A549 (cell line): ENCODE measurements around the gene BFSP2. TPM values are rescaled to one million over a fixed set of nuclear protein-coding genes. Genes with fewer than 3 reads are reported as not detected.

Experiments
- ATAC-seq, 2 experiments: fragments of 200-7000 bp in 1 of 2; fragments of >200 bp in 1 of 2; cut with Nextera tagmentation in 1 of 2; cut with Tn5 transposase in 1 of 2; 3 replicates each; pipeline versions ENCODE4 v1.8.0 to v1.9.1; 2018 to 2020; ENCODE audit warnings: mild to moderate bottlenecking in 1 of 2, moderate library complexity in 1 of 2
- CTCF ChIA-PET: fragments of 300-600 bp; sonication (Branson Sonifier 250); formaldehyde crosslinking; extraction: SDS; loops from one replicate; lab custom pipeline; 2021; ENCODE audit warnings: antibody characterized with exemption, inconsistent platforms; lab: Yijun Ruan, JAX
- POLR2A ChIA-PET: fragments of 350-600 bp; formaldehyde crosslinking; extraction: SDS; loops from one replicate; lab custom pipeline; 2021; ENCODE audit warnings: antibody characterized with exemption, inconsistent platforms; lab: Yijun Ruan, JAX
- DNase-seq, 2 experiments: peaks; one replicate each; pipeline versions ENCODE4 v3.0.0 to v3.0.0-alpha.2; 2011 to 2016; ENCODE audit warnings: low read depth in 1 of 2, low spot score in 1 of 2
- FAIRE-seq: peaks from 2 replicates; lab custom pipeline; 2011; peaks lifted over from hg19 to GRCh38; lab: Jason Lieb, UNC
- H3K27ac ChIP-seq, 2 experiments: fragments of >200 bp; sonication (Bioruptor Twin); formaldehyde crosslinking; 3 replicates each; pipeline ENCODE4 v1.5.1; 2016 to 2017
- H3K4me1 ChIP-seq: fragments of >200 bp; sonication (Bioruptor Twin); formaldehyde crosslinking; 3 replicates; pipeline ENCODE4 v1.6.1; 2016
- H3K4me2 ChIP-seq: fragments of >200 bp; sonication (Bioruptor Twin); formaldehyde crosslinking; 3 replicates; pipeline ENCODE4 v1.6.1; 2016
- H3K4me3 ChIP-seq: fragments of >200 bp; sonication (Bioruptor Twin); formaldehyde crosslinking; 3 replicates; pipeline ENCODE4 v1.5.1; 2016
- H3K9me3 ChIP-seq: fragments of >200 bp; sonication (Bioruptor Twin); formaldehyde crosslinking; 3 replicates; pipeline ENCODE4 v1.6.1; 2016
- BCL3 ChIP-seq: fragments of >200 bp; sonication (Bioruptor Twin); formaldehyde crosslinking; IDR thresholded peaks from 3 replicates; pipeline ENCODE4 v1.6.1; 2016
- CBX2 ChIP-seq: fragments of 200-600 bp; sonication (generic); IDR thresholded peaks from 2 replicates; pipeline ENCODE4 v1.6.1; 2016; ENCODE audit warnings: low read depth, mild to moderate bottlenecking, borderline replicate concordance
- ESRRA ChIP-seq: fragments of 150-350 bp; IDR thresholded peaks from 2 replicates; pipeline ENCODE4 v1.6.1; 2014; ENCODE audit warnings: mild to moderate bottlenecking, low read length, borderline replicate concordance
- FOSB ChIP-seq: fragments of 250-450 bp; sonication (Bioruptor Pico); IDR thresholded peaks from 2 replicates; pipeline ENCODE4 v1.5.0; 2020; ENCODE audit warnings: mild to moderate bottlenecking, moderate library complexity
- HEYL ChIP-seq: fragments of 250-450 bp; sonication (Bioruptor Pico); IDR thresholded peaks from 2 replicates; pipeline ENCODE4 v1.8.0; 2021; ENCODE audit warnings: mild to moderate bottlenecking, moderate library complexity
- HMGXB4 ChIP-seq: fragments of 250-450 bp; sonication (Bioruptor Pico); IDR thresholded peaks from 2 replicates; pipeline ENCODE4 v1.5.0; 2021; ENCODE audit warnings: mild to moderate bottlenecking, moderate library complexity, borderline replicate concordance
- MYC ChIP-seq: IDR thresholded peaks from 2 replicates; pipeline ENCODE4 v1.6.1; 2012; ENCODE audit warnings: mild to moderate bottlenecking, inconsistent platforms, low read length, improper control_type of control experiment, borderline replicate concordance
- NFE2L2 ChIP-seq: fragments of 150-350 bp; conservative IDR thresholded peaks from 2 replicates; pipeline ENCODE4 v1.6.1; 2014; ENCODE audit warnings: low read length
- NPAS2 ChIP-seq: fragments of 250-450 bp; sonication (Bioruptor Pico); IDR thresholded peaks from 2 replicates; pipeline ENCODE4 v1.8.0; 2022; ENCODE audit warnings: mild to moderate bottlenecking, moderate library complexity, borderline replicate concordance
- PBX3 ChIP-seq: IDR thresholded peaks from 2 replicates; pipeline ENCODE4 v1.6.1; 2012
- REST ChIP-seq: fragments of 200-600 bp; sonication (generic); IDR thresholded peaks from 2 replicates; pipeline ENCODE4 v1.6.1; 2016; ENCODE audit warnings: antibody characterized with exemption, mild to moderate bottlenecking, moderate library complexity
- RNF2 ChIP-seq: fragments of 200-600 bp; sonication (generic); IDR thresholded peaks from 2 replicates; pipeline ENCODE4 v1.6.1; 2016; ENCODE audit warnings: low read depth, mild to moderate bottlenecking, antibody characterized with exemption, moderate library complexity, borderline replicate concordance
- USF2 ChIP-seq: fragments of 450-650 bp; IDR thresholded peaks from 2 replicates; pipeline ENCODE4 v1.6.1; 2014; ENCODE audit warnings: antibody characterized with exemption
- WGBS: methylation state at CpG from one replicate; pipeline ENCODE4 v1.1.6; 2017; ENCODE audit errors: missing lambda C conversion rate; 5-methylcytosine and 5-hydroxymethylcytosine counted together
- polyA plus RNA-seq, 4 experiments: library from polyadenylated mRNA; depleted of rRNA in 3 of 4; stranded (reverse); fragments of >200 nt; fragmentation: RNase III in 1 of 4; extraction: RNeasy Plus Mini Kit Qiagen cat#74134 plus additional on column Dnase treatment in 1 of 4; gene quantifications; 2 replicates in 3 of 4; 3 replicates in 1 of 4; pipeline ENCODE4 v1.2.3, GENCODE V29; 2011 to 2017

Gene BFSP2
- polyA plus RNA-seq, 2 of the 4 experiments (the other 2 are of a cell fraction), result 0.18 TPM; not detected in 1

DNA sequence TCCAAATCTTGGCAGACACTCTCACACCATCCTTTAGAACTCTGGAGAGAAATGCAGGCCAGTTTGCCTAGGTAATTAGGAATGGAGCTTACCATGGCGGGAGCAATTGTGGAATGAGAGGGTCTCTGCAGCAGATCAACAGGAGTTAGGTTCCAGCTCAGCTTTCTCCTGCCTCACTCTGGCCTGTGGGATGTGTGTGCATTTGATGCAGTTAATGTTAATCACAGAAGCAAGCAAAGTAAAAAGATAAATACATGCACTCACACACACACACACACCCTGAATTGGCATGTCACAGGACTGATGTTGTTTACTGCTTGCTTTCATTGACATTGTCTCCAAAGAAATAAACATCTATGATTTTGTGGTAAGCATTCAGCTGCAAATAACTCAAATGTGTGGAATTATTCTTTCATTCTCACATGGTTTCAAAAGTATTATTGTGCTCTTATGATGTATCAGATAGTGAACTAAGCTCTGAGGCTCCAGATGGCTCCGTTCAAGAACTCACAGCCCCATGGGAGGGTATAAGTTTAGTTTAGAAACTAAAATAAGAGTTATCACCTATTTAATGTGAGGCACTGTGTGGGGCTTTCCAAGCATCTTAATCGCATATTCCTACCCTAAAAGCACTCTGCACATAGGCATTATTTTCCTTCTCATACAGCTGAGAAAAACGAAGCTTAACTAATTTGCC lies 31.3 kb upstream of the BFSP2 start:
- no peak for ATAC-seq
- FAIRE-seq, result no peak
- H3K4me3 ChIP-seq, result no peak overlapping the region
- H3K4me1 ChIP-seq, result no peaks in the 10 kb centered on the region
- H3K4me2 ChIP-seq, result no peak overlapping the region
- no peak overlapping the region for H3K27ac ChIP-seq
- POLR2A ChIA-PET, result no interaction called here
- no peaks in the 10 kb centered on the region for H3K9me3 ChIP-seq
- CTCF ChIA-PET, result interaction anchor here (0.9 to 1.1 kb wide), 2 partner anchors 9 to 637 kb away, joined by 3 to 5 read pairs; no protein-coding TSS in a partner anchor
- DNase-seq, result no peak
- TF ChIP-seq ESRRA (no peak), BCL3 (no peak), HMGXB4 (CRISPR knock-in tag) (no peak), MYC (no peak), HEYL (CRISPR knock-in tag) (no peak)
- WGBS, result 18% methylated on average over 4 of the region's 4 CpGs

DNA sequence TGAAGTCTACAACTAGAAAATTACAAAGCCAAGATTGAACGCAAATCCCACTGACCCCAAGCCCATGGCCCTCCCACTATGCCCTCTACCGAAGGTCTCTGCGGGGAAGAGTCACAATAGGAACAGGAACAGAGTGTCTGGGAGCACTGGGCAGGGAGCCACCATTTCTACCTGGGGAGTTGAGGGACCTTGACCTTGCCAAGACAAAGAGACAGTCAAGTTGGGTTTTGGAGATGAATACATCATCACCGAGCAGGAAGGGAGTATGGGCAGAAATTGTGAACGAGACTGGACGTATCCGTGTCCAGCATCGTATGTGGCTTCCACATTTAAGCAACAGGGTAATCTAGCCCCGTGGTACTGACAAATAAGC lies 30.8 kb upstream of the BFSP2 start:
- WGBS, result 43% methylated on average over 9 of the region's 9 CpGs

DNA sequence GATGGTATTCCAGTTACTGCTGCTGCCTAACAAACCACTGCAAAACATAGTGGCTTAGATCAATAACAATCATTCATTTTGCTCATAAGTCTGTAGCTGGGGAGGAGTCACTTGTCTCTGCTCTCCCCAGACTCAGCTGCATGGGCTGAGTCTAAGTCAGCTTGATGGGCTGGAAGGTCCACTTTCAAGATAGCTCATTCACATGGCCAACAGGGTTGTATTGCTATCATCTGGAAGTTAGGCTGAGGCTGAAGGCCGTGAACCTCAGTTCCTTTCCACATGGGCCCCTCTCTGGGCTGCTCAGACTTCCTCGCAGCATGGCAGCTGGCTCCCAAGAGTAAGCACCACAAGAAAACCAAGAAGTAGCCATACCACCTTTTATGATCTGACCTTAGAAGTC lies 28.7 kb upstream of the BFSP2 start:
- DNase-seq, result no peak
- 0% methylated on average over 2 of the region's 2 CpGs for WGBS
- Histone ChIP-seq H3K4me1 (no peaks in the 10 kb centered on the region), H3K4me2 (no peak overlapping the region), H3K4me3 (no peak overlapping the region), H3K9me3 (no peaks in the 10 kb centered on the region), H3K27ac (no peak overlapping the region)
- ChIA-PET CTCF (interaction anchor here (0.7 to 1.2 kb wide), 2 partner anchors 11 to 13 kb away, joined by 3 read pairs; no protein-coding TSS in a partner anchor), POLR2A (no interaction called here)
- no peak for FAIRE-seq
- TF ChIP-seq FOSB (CRISPR knock-in tag), result no peak
- no peak for ATAC-seq

More for the DNA sequence above, 30.8 kb upstream of the BFSP2 start:
- DNase-seq, result no peak
- no peak overlapping the region for H3K4me3 ChIP-seq
- POLR2A ChIA-PET, result no interaction called here
- ATAC-seq, result no peak
- no peaks in the 10 kb centered on the region for H3K4me1 ChIP-seq
- CTCF ChIA-PET, result interaction anchor here (1.1 kb wide), 1 partner anchor 638 kb away, joined by 5 read pairs; no protein-coding TSS in a partner anchor
- no peak overlapping the region for H3K27ac ChIP-seq
- no peak for FAIRE-seq
- TF ChIP-seq NFE2L2 (no peak), PBX3 (no peak), CBX2 (no peak), NPAS2 (CRISPR knock-in tag) (no peak)
- no peaks in the 10 kb centered on the region for H3K9me3 ChIP-seq
- no peak overlapping the region for H3K4me2 ChIP-seq

DNA sequence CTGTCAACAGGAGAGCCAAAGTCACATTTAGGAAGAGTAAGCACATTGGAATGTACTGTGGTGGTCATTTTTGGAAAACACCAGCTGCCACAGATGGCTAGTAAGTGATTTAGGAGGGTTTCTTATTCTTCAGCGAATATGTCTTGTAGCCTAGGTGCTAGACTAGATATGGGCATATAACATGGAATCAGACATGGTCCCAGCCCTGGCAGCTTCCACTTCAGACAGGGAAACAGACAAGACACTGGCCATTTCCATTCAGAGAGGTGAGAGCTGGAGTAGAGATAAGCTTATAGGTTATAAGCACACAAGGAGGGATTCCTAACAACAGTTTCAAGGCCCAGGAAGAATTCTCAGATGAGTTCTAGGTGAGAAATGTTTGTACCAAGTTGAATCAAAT lies 28.2 kb upstream of the BFSP2 start:
- no peak for TF ChIP-seq PBX3
- TF ChIP-seq RNF2, result no peak
- TF ChIP-seq REST, result no peak
- no peak for TF ChIP-seq USF2
- 0% methylated on average over 1 of the region's 1 CpG for WGBS
- DNase-seq (no peak), FAIRE-seq (no peak), ATAC-seq (no peak)
- Histone ChIP-seq H3K4me2 (no peak overlapping the region), H3K4me1 (no peaks in the 10 kb centered on the region), H3K4me3 (no peak overlapping the region), H3K9me3 (no peaks in the 10 kb centered on the region), H3K27ac (no peak overlapping the region)
- CTCF ChIA-PET, result interaction anchor here (3.2 kb wide), 1 partner anchor 11 kb away, joined by 12 read pairs; no protein-coding TSS in a partner anchor
- POLR2A ChIA-PET, result no interaction called here
